Measurements from ENCODE around the gene SPDL1. TPM values are rescaled to one million over a fixed set of nuclear protein-coding genes. Genes with fewer than 3 reads are reported as not detected.

SPDL1 gene
- 100 to 1,000 TPM in 2 of 6 experiments, 10 to 100 TPM in 4; 68.8 to 121 (median 74.4) TPM for total RNA-seq (2021; fragmentation: NEBNext Ultra II Directional; extraction: Animal tissue kit (Norgen Biotek cat#: 25700))
- long read RNA-seq, transcript SPDL1-201 (12 exons, 2,668 nt) = major isoform, 84 of 133 reads
- long read RNA-seq, partial matches to known transcripts = 31 of 133 reads
- long read RNA-seq, other reads (novel, unspliced or antisense) = 18 of 133 reads

- Mint-ChIP-seq H3K27ac (peak within 1 kb of the TSS; percentile 95), H3K36me3 (ENCODE audit: low read depth) (peaks cover 42% of the 10 kb centered on the region), H3K27me3 (ENCODE audit: insufficient read depth) (peaks cover 6% of the 10 kb centered on the region; the same call in 1 of the 2 replicates), H3K4me3 (peak within 1 kb of the TSS; percentile 95), H3K9me3 (peaks cover 3% of the 10 kb centered on the region; the same call in 1 of the 2 replicates), H3K4me1 (ENCODE audit: low read depth) (peaks cover 68% of the 10 kb centered on the region)
- TF ChIP-seq CTCF (IDR thresholded peaks at IDR 0.05) = no peak
- DNase-seq = peak; percentile 94
Measured at GRCh38 chr5:169583424-169584220, at the start of gene SPDL1. Gene SPDL1, plus strand, starts transcription at chr5:169583773. Its CDS starts 4,644 bp downstream, at chr5:169588417.

DNA sequence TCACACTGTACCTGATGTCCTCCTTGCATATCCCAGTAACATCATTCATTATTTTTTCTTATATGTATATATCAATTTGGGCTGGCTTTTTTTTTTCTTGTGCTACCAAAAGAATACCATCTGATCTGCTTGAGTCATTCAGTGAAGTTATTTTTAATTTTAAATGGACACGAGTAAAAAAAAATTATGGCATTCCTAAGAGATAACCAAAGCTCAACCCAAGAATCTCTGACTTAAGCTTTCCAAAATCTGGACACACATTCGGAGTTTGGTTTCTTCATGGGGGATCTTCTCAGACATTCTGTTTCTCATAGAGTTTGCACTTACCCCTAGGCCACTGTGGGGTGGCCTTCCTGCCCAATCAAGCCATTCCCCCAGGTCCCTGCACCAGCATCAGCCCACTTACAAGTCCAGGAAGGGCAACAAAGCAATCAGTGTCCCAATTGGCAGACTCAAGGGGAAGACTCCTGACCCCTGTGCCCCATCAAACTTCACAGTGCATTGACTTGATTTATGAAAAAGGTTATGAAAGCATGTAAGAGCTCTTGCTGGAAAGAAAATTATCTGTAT, 49.2 kb upstream of the SPDL1 start:
- no peak overlapping the region for H3K27ac Mint-ChIP-seq

GRCh38 chr5:169534939-169535338, 48.6 kb upstream of the SPDL1 start:
- TF ChIP-seq CTCF (IDR thresholded peaks at IDR 0.05) = no peak
- Mint-ChIP-seq H3K9me3 (no peaks in the 10 kb centered on the region), H3K36me3 (ENCODE audit: low read depth) (no peaks in the 10 kb centered on the region), H3K4me1 (ENCODE audit: low read depth) (no peaks in the 10 kb centered on the region), H3K27ac (no peak overlapping the region), H3K4me3 (no peak overlapping the region), H3K27me3 (ENCODE audit: insufficient read depth) (peaks cover 6% of the 10 kb centered on the region; the same call in 1 of the 2 replicates)
- no peak for DNase-seq

More for the DNA sequence above, 49.2 kb upstream of the SPDL1 start:
- TF ChIP-seq CTCF (IDR thresholded peaks at IDR 0.05) = no peak
- Mint-ChIP-seq H3K36me3 (ENCODE audit: low read depth) (no peaks in the 10 kb centered on the region), H3K27me3 (ENCODE audit: insufficient read depth) (peaks cover 6% of the 10 kb centered on the region; the same call in 1 of the 2 replicates), H3K9me3 (no peaks in the 10 kb centered on the region), H3K4me3 (no peak overlapping the region), H3K4me1 (ENCODE audit: low read depth) (no peaks in the 10 kb centered on the region)
- no peak for DNase-seq

DNA sequence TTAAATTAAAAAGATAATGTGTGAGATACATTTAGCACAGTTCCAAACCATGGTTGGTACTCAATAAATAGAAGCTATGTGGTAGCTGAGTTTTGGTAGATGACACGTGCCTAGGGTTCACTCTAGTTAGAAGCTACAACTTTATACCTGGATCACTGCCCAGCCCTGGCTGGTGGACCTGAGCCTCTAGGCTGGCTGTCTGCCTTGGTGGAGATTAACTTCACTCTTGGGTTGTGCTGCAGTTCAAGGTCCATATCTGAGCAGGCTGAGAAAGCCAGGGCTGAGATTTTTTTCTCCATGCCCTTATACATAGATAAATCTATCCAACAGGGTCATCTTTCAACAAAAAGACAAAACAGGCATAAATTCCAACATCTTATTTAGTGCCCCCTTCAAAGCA, 44.6 kb upstream of the SPDL1 start:
- H3K9me3 Mint-ChIP-seq = no peaks in the 10 kb centered on the region
- H3K4me1 Mint-ChIP-seq (ENCODE audit: low read depth) = peaks cover 10% of the 10 kb centered on the region; the same call in 1 of the 2 replicates
- H3K4me3 Mint-ChIP-seq = no peak overlapping the region
- DNase-seq = no peak
- no peak overlapping the region for H3K27ac Mint-ChIP-seq
- H3K36me3 Mint-ChIP-seq (ENCODE audit: low read depth) = no peaks in the 10 kb centered on the region
- H3K27me3 Mint-ChIP-seq (ENCODE audit: insufficient read depth) = no peaks in the 10 kb centered on the region
- no peak for TF ChIP-seq CTCF (IDR thresholded peaks at IDR 0.05)

GRCh38 chr5:169542811-169543210, 40.8 kb upstream of the SPDL1 start:
- H3K27ac Mint-ChIP-seq = no peak overlapping the region
- no peak for DNase-seq
- H3K4me1 Mint-ChIP-seq (ENCODE audit: low read depth) = peaks cover 29% of the 10 kb centered on the region

More at GRCh38 chr5:169542811-169543210, 40.8 kb upstream of the SPDL1 start:
- no peaks in the 10 kb centered on the region for H3K27me3 Mint-ChIP-seq (ENCODE audit: insufficient read depth)
- no peak overlapping the region for H3K4me3 Mint-ChIP-seq
- no peak for TF ChIP-seq CTCF (IDR thresholded peaks at IDR 0.05)
- H3K9me3 Mint-ChIP-seq = no peaks in the 10 kb centered on the region
- H3K36me3 Mint-ChIP-seq (ENCODE audit: low read depth) = no peaks in the 10 kb centered on the region

Measured in HFFc6 (cell line).